HAP-1 (cell line): Measurements from ENCODE around the gene TSKS.

Experiments used
- DNase-seq, 2 experiments: peaks; one replicate each; pipeline ENCODE4 v3.0.0-alpha.2; 2016 to 2020; ENCODE audit warnings: low spot score in 2 of 2
- H3K27me3 ChIP-seq: fragments of 250-450 bp; sonication (Bioruptor Pico); 2 replicates; pipeline ENCODE4 v1.5.1; 2020; ENCODE audit warnings: low read depth, mild to moderate bottlenecking, moderate library complexity
- H3K36me3 ChIP-seq: fragments of 250-450 bp; sonication (Bioruptor Pico); replicated peaks from 2 replicates; pipeline ENCODE4 v1.5.1; 2020; ENCODE audit warnings: mild to moderate bottlenecking
- H3K4me1 ChIP-seq: fragments of 250-450 bp; sonication (Bioruptor Pico); 2 replicates; pipeline ENCODE4 v1.5.1; 2020; ENCODE audit warnings: mild to moderate bottlenecking
- H3K4me3 ChIP-seq: fragments of 250-450 bp; sonication (Bioruptor Pico); 2 replicates; pipeline ENCODE4 v1.5.1; 2020; ENCODE audit warnings: mild to moderate bottlenecking, moderate library complexity
- H3K9me3 ChIP-seq: fragments of 250-450 bp; sonication (Bioruptor Pico); 2 replicates; pipeline ENCODE4 v1.5.1; 2020; ENCODE audit warnings: mild to moderate bottlenecking, moderate library complexity
- in situ Hi-C: fragments of 300-500 bp; cut with MboI; formaldehyde crosslinking; loops from 3 replicates; pipeline ENCODE4 v1.14.3; 2020; ENCODE audit warnings: low sequenced_read_pairs, inconsistent platforms, mixed read lengths

The TSKS gene

GRCh38 chr19:49767967-49768581, 5.0 kb upstream of the TSKS start:
- H3K9me3 ChIP-seq: no peaks in the 10 kb centered on the region
- H3K27me3 ChIP-seq: no peaks in the 10 kb centered on the region
- H3K4me1 ChIP-seq: peaks cover 5% of the 10 kb centered on the region
- H3K4me3 ChIP-seq: peak overlapping the region; percentile 94
- H3K36me3 ChIP-seq: no peaks in the 10 kb centered on the region
- in situ Hi-C loops: no loop called here
- no peak for DNase-seq

GRCh38 chr19:49767381-49767780, 4.3 kb upstream of the TSKS start:
- no peaks in the 10 kb centered on the region for H3K36me3 ChIP-seq
- H3K9me3 ChIP-seq: no peaks in the 10 kb centered on the region
- H3K4me3 ChIP-seq: peak overlapping the region; percentile 94
- peaks cover 5% of the 10 kb centered on the region for H3K4me1 ChIP-seq
- no peak for DNase-seq
- in situ Hi-C loops: no loop called here
- H3K27me3 ChIP-seq: no peaks in the 10 kb centered on the region

- no peaks in the 10 kb centered on the region for H3K36me3 ChIP-seq
- H3K4me3 ChIP-seq: peak within 1 kb of the TSS; percentile 94
- H3K4me1 ChIP-seq: peaks cover 5% of the 10 kb centered on the region
- DNase-seq: no peak
- in situ Hi-C loops: no loop called here
- H3K27me3 ChIP-seq: no peaks in the 10 kb centered on the region
- no peaks in the 10 kb centered on the region for H3K9me3 ChIP-seq
These were observed 3.8 kb upstream of the TSKS start, which contains the start of gene AP2A1 for GRCh38 chr19:49766930-49767299. Gene AP2A1 (plus strand): TSS chr19:49767001. CDS start chr19:49767134, 133 bp downstream.

- H3K4me1 ChIP-seq: peaks cover 5% of the 10 kb centered on the region
- H3K9me3 ChIP-seq: no peaks in the 10 kb centered on the region
- H3K36me3 ChIP-seq: no peaks in the 10 kb centered on the region
- peak; percentile 99 for DNase-seq
- H3K27me3 ChIP-seq: no peaks in the 10 kb centered on the region
- in situ Hi-C loops: no loop called here
- peak overlapping the region; percentile 24 for H3K4me3 ChIP-seq
These were observed 3.2 kb upstream of the TSKS start for GRCh38 chr19:49766007-49766929.

GRCh38 chr19:49764341-49764740, 1.2 kb upstream of the TSKS start:
- in situ Hi-C loops: no loop called here
- H3K4me1 ChIP-seq: peaks cover 5% of the 10 kb centered on the region
- no peaks in the 10 kb centered on the region for H3K36me3 ChIP-seq
- no peak for DNase-seq
- no peaks in the 10 kb centered on the region for H3K27me3 ChIP-seq
- H3K9me3 ChIP-seq: no peaks in the 10 kb centered on the region
- no peak overlapping the region for H3K4me3 ChIP-seq

GRCh38 chr19:49761625-49762311, 1.3 kb downstream of the TSKS start:
- DNase-seq: no peak

GRCh38 chr19:49761249-49761624, 1.9 kb downstream of the TSKS start:
- in situ Hi-C loops: no loop called here
- peaks cover 3% of the 10 kb centered on the region; the same call in 1 of the 2 replicates for H3K4me1 ChIP-seq
- H3K4me3 ChIP-seq: no peak overlapping the region
- H3K9me3 ChIP-seq: peaks cover under 1% of the 10 kb centered on the region; the same call in 1 of the 2 replicates
- no peaks in the 10 kb centered on the region for H3K36me3 ChIP-seq
- no peak for DNase-seq
- H3K27me3 ChIP-seq: no peaks in the 10 kb centered on the region

More at GRCh38 chr19:49761625-49762311, 1.3 kb downstream of the TSKS start:
- Histone ChIP-seq H3K27me3 (no peaks in the 10 kb centered on the region), H3K36me3 (no peaks in the 10 kb centered on the region), H3K4me3 (no peak overlapping the region), H3K4me1 (peaks cover 3% of the 10 kb centered on the region; the same call in 1 of the 2 replicates), H3K9me3 (no peaks in the 10 kb centered on the region)
- in situ Hi-C loops: no loop called here

- Histone ChIP-seq H3K36me3 (no peaks in the 10 kb centered on the region), H3K4me3 (no peak overlapping the region), H3K27me3 (no peaks in the 10 kb centered on the region), H3K4me1 (no peaks in the 10 kb centered on the region), H3K9me3 (peaks cover 5% of the 10 kb centered on the region; the same call in 1 of the 2 replicates)
- in situ Hi-C loops: no loop called here
- DNase-seq: no peak
These were observed 4.8 kb downstream of the TSKS start for GRCh38 chr19:49758292-49758691.

- Histone ChIP-seq H3K4me1 (no peaks in the 10 kb centered on the region), H3K9me3 (peaks cover 5% of the 10 kb centered on the region; the same call in 1 of the 2 replicates), H3K27me3 (no peaks in the 10 kb centered on the region), H3K36me3 (no peaks in the 10 kb centered on the region), H3K4me3 (no peak overlapping the region)
- in situ Hi-C loops: no loop called here
- DNase-seq: no peak
These were observed 7.2 kb downstream of the TSKS start for GRCh38 chr19:49755956-49756355.

GRCh38 chr19:49752701-49753100, 10.4 kb downstream of the TSKS start:
- Histone ChIP-seq H3K27me3 (no peaks in the 10 kb centered on the region), H3K4me3 (no peak overlapping the region)
- in situ Hi-C loops: no loop called here

GRCh38 chr19:49749771-49750170, 13.3 kb downstream of the TSKS start:
- Histone ChIP-seq H3K27me3 (no peaks in the 10 kb centered on the region), H3K4me1 (no peaks in the 10 kb centered on the region), H3K4me3 (no peak overlapping the region), H3K9me3 (no peaks in the 10 kb centered on the region), H3K36me3 (no peaks in the 10 kb centered on the region)
- DNase-seq: no peak
- in situ Hi-C loops: no loop called here

More at GRCh38 chr19:49752701-49753100, 10.4 kb downstream of the TSKS start:
- peaks cover 5% of the 10 kb centered on the region; the same call in 1 of the 2 replicates for H3K9me3 ChIP-seq
- H3K4me1 ChIP-seq: no peaks in the 10 kb centered on the region
- no peaks in the 10 kb centered on the region for H3K36me3 ChIP-seq
- DNase-seq: no peak

GRCh38 chr19:49749055-49749716, 13.9 kb downstream of the TSKS start:
- Histone ChIP-seq H3K4me1 (no peaks in the 10 kb centered on the region), H3K9me3 (no peaks in the 10 kb centered on the region), H3K36me3 (no peaks in the 10 kb centered on the region), H3K4me3 (no peak overlapping the region), H3K27me3 (no peaks in the 10 kb centered on the region)
- in situ Hi-C loops: no loop called here
- no peak for DNase-seq

GRCh38 chr19:49746206-49746958, 16.7 kb downstream of the TSKS start:
- Histone ChIP-seq H3K27me3 (no peaks in the 10 kb centered on the region), H3K36me3 (no peaks in the 10 kb centered on the region), H3K4me3 (no peak overlapping the region), H3K9me3 (no peaks in the 10 kb centered on the region), H3K4me1 (no peaks in the 10 kb centered on the region)
- DNase-seq: peak in 1 of 2 experiments; percentile 75
- in situ Hi-C loops: no loop called here
